GM12873 (cell line): ENCODE results near the gene KIDINS220.

Experiments used
- CTCF ChIP-seq: IDR thresholded peaks from 2 replicates; pipeline ENCODE4 v1.5.1; 2012; ENCODE audit warnings: low read depth, mild to moderate bottlenecking, moderate library complexity, low read length, control low read depth; ENCODE audit not compliant: insufficient read depth; ENCODE audit errors: missing control alignments

The KIDINS220 gene

DNA sequence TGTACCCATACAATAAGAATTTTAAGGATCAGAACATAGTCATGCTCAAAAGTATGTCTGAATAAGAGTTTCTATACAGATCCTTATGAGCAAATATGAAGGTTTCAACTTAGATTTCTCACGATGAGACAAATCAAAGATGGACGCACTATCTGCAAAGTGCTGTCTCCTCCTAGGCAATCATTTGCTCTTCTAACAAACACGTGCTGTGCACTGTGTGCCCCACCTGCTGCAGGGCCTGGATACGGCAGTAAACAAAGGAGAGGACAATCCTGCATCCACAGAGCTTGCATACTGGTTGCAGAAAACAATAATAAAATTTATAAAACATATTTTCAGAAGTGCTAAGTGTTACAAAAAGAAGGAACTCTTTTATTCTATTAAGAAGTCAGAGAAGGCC, 39.9 kb upstream of the KIDINS220 start:
- no peak for TF ChIP-seq CTCF

- no peak for TF ChIP-seq CTCF
These were observed 39.2 kb upstream of the KIDINS220 start for GRCh38 chr2:8876628-8877027.

- peak; percentile 58 for TF ChIP-seq CTCF
These were observed 35.5 kb upstream of the KIDINS220 start for GRCh38 chr2:8872821-8873432.

- TF ChIP-seq CTCF: no peak
These were observed 33.0 kb upstream of the KIDINS220 start for GRCh38 chr2:8870441-8870840.

- no peak for TF ChIP-seq CTCF
These were observed 29.9 kb upstream of the KIDINS220 start for GRCh38 chr2:8867363-8867762.

DNA sequence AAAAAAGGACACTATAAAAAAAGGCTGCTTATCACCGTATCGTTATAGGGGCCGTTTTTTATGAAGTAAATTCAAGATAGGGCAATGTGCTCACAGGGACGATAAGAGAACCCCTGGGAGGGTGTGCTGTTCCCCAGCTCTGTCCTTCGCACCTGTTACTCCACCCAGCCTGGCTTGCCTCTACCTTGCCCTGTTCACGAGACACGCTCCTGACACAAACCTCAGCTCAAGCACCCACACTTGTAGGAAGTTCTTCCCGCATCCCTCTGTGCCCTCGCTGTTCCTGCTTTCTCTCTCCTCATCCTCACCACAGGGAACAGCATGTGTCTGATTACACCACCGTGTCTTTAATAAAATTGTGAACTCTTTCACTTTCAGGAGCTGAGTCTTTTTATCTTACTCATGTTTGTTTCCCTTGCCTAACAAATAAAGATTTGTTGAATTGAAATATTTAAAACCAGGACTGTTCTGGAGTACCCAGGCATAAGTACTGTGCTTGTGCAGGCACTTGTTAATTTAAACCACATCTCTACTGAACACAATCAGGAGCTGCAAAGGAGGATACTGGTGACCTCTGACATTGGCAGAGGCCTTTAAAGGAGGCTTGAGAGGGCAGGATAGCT, 26.0 kb upstream of the KIDINS220 start:
- no peak for TF ChIP-seq CTCF

- no peak for TF ChIP-seq CTCF
These were observed 24.8 kb upstream of the KIDINS220 start for GRCh38 chr2:8862230-8862629.
